ENCODE data around the gene ROBO2. TPM values are rescaled to one million over a fixed set of nuclear protein-coding genes. Genes with fewer than 3 reads are reported as not detected.

Gene ROBO2
- polyA plus RNA-seq, 1 experiment: 16.3 TPM

- Histone ChIP-seq H3K9me3 (ENCODE audit: control insufficient read depth, insufficient read depth, low read length) (no peaks in the 10 kb centered on the region), H3K4me3 (ENCODE audit: low read depth, low read length) (no peak overlapping the region), H3K27me3 (ENCODE audit: control insufficient read depth, insufficient read depth, low read length) (no peaks in the 10 kb centered on the region), H3K27ac (ENCODE audit: low read depth, low read length) (no peak overlapping the region)
- DNase-seq (ENCODE audit: low read depth, low spot score): no peak
- ChIA-PET CTCF (interaction anchor here (0.7 kb wide), 1 partner anchor 126 kb away, joined by 6 read pairs; no protein-coding TSS in a partner anchor), POLR2A (no interaction called here)
- no peak for TF ChIP-seq CTCF (IDR thresholded peaks at IDR 0.05; ENCODE audit: low read depth, low read length)
Measured at GRCh38 chr3:77660718-77661117, 620.8 kb downstream of the ROBO2 start.

- no peak overlapping the region for H3K27ac ChIP-seq (ENCODE audit: low read depth, low read length)
- TF ChIP-seq CTCF (IDR thresholded peaks at IDR 0.05; ENCODE audit: low read depth, low read length): no peak
- POLR2A ChIA-PET: no interaction called here
- CTCF ChIA-PET: no interaction called here
- no peaks in the 10 kb centered on the region for H3K9me3 ChIP-seq (ENCODE audit: control insufficient read depth, insufficient read depth, low read length)
- H3K4me3 ChIP-seq (ENCODE audit: low read depth, low read length): no peak overlapping the region
- H3K27me3 ChIP-seq (ENCODE audit: control insufficient read depth, insufficient read depth, low read length): no peaks in the 10 kb centered on the region
- DNase-seq (ENCODE audit: low read depth, low spot score): no peak
Measured at GRCh38 chr3:77667901-77668300, 628.0 kb downstream of the ROBO2 start.

- POLR2A ChIA-PET: no interaction called here
- Histone ChIP-seq H3K27ac (ENCODE audit: low read depth, low read length) (no peak overlapping the region), H3K27me3 (ENCODE audit: control insufficient read depth, insufficient read depth, low read length) (no peaks in the 10 kb centered on the region), H3K9me3 (ENCODE audit: control insufficient read depth, insufficient read depth, low read length) (no peaks in the 10 kb centered on the region), H3K4me3 (ENCODE audit: low read depth, low read length) (no peak overlapping the region)
- CTCF ChIA-PET: no interaction called here
- TF ChIP-seq CTCF (IDR thresholded peaks at IDR 0.05; ENCODE audit: low read depth, low read length): no peak
- DNase-seq (ENCODE audit: low read depth, low spot score): no peak
Measured at GRCh38 chr3:77668376-77668775, 628.5 kb downstream of the ROBO2 start.

- no peak for DNase-seq (ENCODE audit: low read depth, low spot score)
- TF ChIP-seq CTCF (IDR thresholded peaks at IDR 0.05; ENCODE audit: low read depth, low read length): no peak
- H3K27ac ChIP-seq (ENCODE audit: low read depth, low read length): no peak overlapping the region
- no peaks in the 10 kb centered on the region for H3K27me3 ChIP-seq (ENCODE audit: control insufficient read depth, insufficient read depth, low read length)
- H3K4me3 ChIP-seq (ENCODE audit: low read depth, low read length): no peak overlapping the region
- no peaks in the 10 kb centered on the region for H3K9me3 ChIP-seq (ENCODE audit: control insufficient read depth, insufficient read depth, low read length)
- ChIA-PET CTCF (no interaction called here), POLR2A (no interaction called here)
Measured at GRCh38 chr3:77672016-77672415, 632.1 kb downstream of the ROBO2 start.

GRCh38 chr3:77682162-77682561 is 642.3 kb downstream of the ROBO2 start:
- Histone ChIP-seq H3K27ac (ENCODE audit: low read depth, low read length) (no peak overlapping the region), H3K4me3 (ENCODE audit: low read depth, low read length) (no peak overlapping the region), H3K9me3 (ENCODE audit: control insufficient read depth, insufficient read depth, low read length) (no peaks in the 10 kb centered on the region; the same call in 1 of the 2 replicates), H3K27me3 (ENCODE audit: control insufficient read depth, insufficient read depth, low read length) (no peaks in the 10 kb centered on the region)
- TF ChIP-seq CTCF (IDR thresholded peaks at IDR 0.05; ENCODE audit: low read depth, low read length): no peak
- POLR2A ChIA-PET: no interaction called here
- CTCF ChIA-PET: no interaction called here
- no peak for DNase-seq (ENCODE audit: low read depth, low spot score)

All from AG04450 (cell line).